ENCODE data around the gene LCT.
"Not testable (repeated sequence)": the region's sequence is repeated elsewhere in the genome, so short reads cannot be mapped to it uniquely, and the experiment has no call there.

The LCT gene

DNA sequence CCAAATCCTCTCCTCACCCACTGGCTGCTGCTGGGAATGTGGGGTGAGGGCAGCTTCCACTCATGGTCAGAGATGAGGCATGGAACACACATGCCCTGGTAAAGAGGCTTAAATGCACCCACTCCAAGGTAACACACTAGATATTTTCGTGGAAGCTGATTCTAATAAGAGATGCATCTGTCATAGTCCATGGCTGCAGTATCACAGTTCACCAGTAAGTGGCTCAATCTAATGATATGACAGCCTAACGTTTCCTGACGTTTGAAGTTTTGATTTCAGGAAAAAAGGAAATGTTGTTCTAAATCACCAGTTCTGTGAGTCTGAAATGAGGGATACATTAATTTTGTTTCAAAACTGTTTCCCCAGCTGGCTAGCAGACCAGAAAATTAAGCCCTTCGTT is 38.2 kb downstream of the LCT start:
- H3K4me3 ChIP-seq (ENCODE audit: low read length), result no peak overlapping the region
- H3K79me2 ChIP-seq (ENCODE audit: low read length), result no peaks in the 10 kb centered on the region
- TF ChIP-seq CTCF (IDR thresholded peaks at IDR 0.05; ENCODE audit: low read depth, low read length) (peak; percentile 17; the same call in 1 of the 2 replicates), EZH2phosphoT487 (IDR thresholded peaks at IDR 0.05; ENCODE audit: low read depth) (no peak)
- no peak overlapping the region for H3K27ac ChIP-seq (ENCODE audit: low read length)
- H3K36me3 ChIP-seq (replicated peaks; ENCODE audit: low read depth, low read length), result peaks cover 31% of the 10 kb centered on the region
- H3K4me2 ChIP-seq (ENCODE audit: low read length), result no peak overlapping the region
- 0 out of 2 replicates have a peak, but pooled peaks cover 5% of the 10 kb centered on the region for H3K9me3 ChIP-seq (ENCODE audit: insufficient read depth, low read length)
- no peaks in the 10 kb centered on the region for H4K20me1 ChIP-seq (ENCODE audit: insufficient read depth, low read length)
- no peaks in the 10 kb centered on the region for H3K27me3 ChIP-seq (ENCODE audit: low read depth, low read length)
- no peak overlapping the region for H2AFZ ChIP-seq (ENCODE audit: low read depth, low read length)
- 0 out of 2 replicates have a peak, but pooled peaks cover 4% of the 10 kb centered on the region for H3K4me1 ChIP-seq (ENCODE audit: low read length)
- H3K9ac ChIP-seq (ENCODE audit: low read length), result no peak overlapping the region

DNA sequence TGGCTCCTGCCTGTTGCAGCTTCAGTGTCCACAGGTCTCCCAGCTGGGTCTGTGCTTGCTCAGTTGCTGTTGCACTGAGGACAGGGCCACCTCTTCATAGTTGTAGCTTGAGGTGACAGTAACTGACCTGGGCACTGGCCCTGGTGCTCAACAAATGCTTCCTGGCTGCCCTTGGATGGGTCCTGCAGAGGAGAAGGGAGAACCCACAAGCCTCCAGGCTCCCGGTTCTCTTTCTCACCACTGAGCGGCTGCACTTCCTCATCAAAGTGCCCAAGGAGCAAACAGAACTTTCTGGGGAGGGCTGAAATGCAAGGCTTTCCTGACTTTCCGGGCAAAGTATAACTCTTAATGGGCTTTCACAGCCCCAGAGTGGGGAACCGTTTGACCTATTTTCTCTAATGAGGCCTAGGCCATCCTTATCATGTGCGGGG is 38.7 kb downstream of the LCT start:
- Histone ChIP-seq H3K36me3 (replicated peaks; ENCODE audit: low read depth, low read length) (peaks cover 27% of the 10 kb centered on the region), H3K27me3 (ENCODE audit: low read depth, low read length) (no peaks in the 10 kb centered on the region), H3K27ac (ENCODE audit: low read length) (no peak overlapping the region), H4K20me1 (ENCODE audit: insufficient read depth, low read length) (no peaks in the 10 kb centered on the region), H3K79me2 (ENCODE audit: low read length) (no peaks in the 10 kb centered on the region), H3K4me3 (ENCODE audit: low read length) (no peak overlapping the region), H2AFZ (ENCODE audit: low read depth, low read length) (no peak overlapping the region), H3K9ac (ENCODE audit: low read length) (no peak overlapping the region), H3K4me1 (ENCODE audit: low read length) (peaks cover 5% of the 10 kb centered on the region; the same call in 1 of the 2 replicates), H3K9me3 (ENCODE audit: insufficient read depth, low read length) (0 out of 2 replicates have a peak, but pooled peaks cover 5% of the 10 kb centered on the region), H3K4me2 (ENCODE audit: low read length) (no peak overlapping the region)
- TF ChIP-seq CTCF (IDR thresholded peaks at IDR 0.05; ENCODE audit: low read depth, low read length), result no peak
- TF ChIP-seq EZH2phosphoT487 (IDR thresholded peaks at IDR 0.05; ENCODE audit: low read depth), result no peak

GRCh38 chr2:135797497-135798274 is 39.3 kb downstream of the LCT start:
- TF ChIP-seq CTCF (IDR thresholded peaks at IDR 0.05; ENCODE audit: low read depth, low read length) (peak; percentile 95), EZH2phosphoT487 (IDR thresholded peaks at IDR 0.05; ENCODE audit: low read depth) (no peak)
- H3K9me3 ChIP-seq (ENCODE audit: insufficient read depth, low read length), result 0 out of 2 replicates have a peak, but pooled peaks cover 5% of the 10 kb centered on the region
- no peaks in the 10 kb centered on the region for H3K27me3 ChIP-seq (ENCODE audit: low read depth, low read length)
- no peak overlapping the region for H3K9ac ChIP-seq (ENCODE audit: low read length)
- 0 out of 2 replicates have a peak overlapping the region, but pooled peaks have one; percentile 14 for H3K4me2 ChIP-seq (ENCODE audit: low read length)
- peak overlapping the region; percentile 65; the same call in 1 of the 2 replicates for H2AFZ ChIP-seq (ENCODE audit: low read depth, low read length)
- peaks cover 27% of the 10 kb centered on the region for H3K36me3 ChIP-seq (replicated peaks; ENCODE audit: low read depth, low read length)
- H3K4me1 ChIP-seq (ENCODE audit: low read length), result peaks cover 11% of the 10 kb centered on the region
- no peaks in the 10 kb centered on the region for H4K20me1 ChIP-seq (ENCODE audit: insufficient read depth, low read length)
- no peak overlapping the region for H3K27ac ChIP-seq (ENCODE audit: low read length)
- no peaks in the 10 kb centered on the region for H3K79me2 ChIP-seq (ENCODE audit: low read length)
- no peak overlapping the region for H3K4me3 ChIP-seq (ENCODE audit: low read length)

- Histone ChIP-seq H3K27me3 (ENCODE audit: low read depth, low read length) (no peaks in the 10 kb centered on the region), H3K27ac (ENCODE audit: low read length) (no peak overlapping the region), H3K4me3 (ENCODE audit: low read length) (no peak overlapping the region), H3K36me3 (replicated peaks; ENCODE audit: low read depth, low read length) (peaks cover 17% of the 10 kb centered on the region), H3K79me2 (ENCODE audit: low read length) (no peaks in the 10 kb centered on the region), H3K4me2 (ENCODE audit: low read length) (no peak overlapping the region), H3K9ac (ENCODE audit: low read length) (no peak overlapping the region), H3K4me1 (ENCODE audit: low read length) (peaks cover 20% of the 10 kb centered on the region), H2AFZ (ENCODE audit: low read depth, low read length) (no peak overlapping the region), H3K9me3 (ENCODE audit: insufficient read depth, low read length) (no peaks in the 10 kb centered on the region), H4K20me1 (ENCODE audit: insufficient read depth, low read length) (no peaks in the 10 kb centered on the region)
- TF ChIP-seq EZH2phosphoT487 (IDR thresholded peaks at IDR 0.05; ENCODE audit: low read depth) (no peak), CTCF (IDR thresholded peaks at IDR 0.05; ENCODE audit: low read depth, low read length) (no peak)
Measured at GRCh38 chr2:135796606-135797005, 40.4 kb downstream of the LCT start.

DNA sequence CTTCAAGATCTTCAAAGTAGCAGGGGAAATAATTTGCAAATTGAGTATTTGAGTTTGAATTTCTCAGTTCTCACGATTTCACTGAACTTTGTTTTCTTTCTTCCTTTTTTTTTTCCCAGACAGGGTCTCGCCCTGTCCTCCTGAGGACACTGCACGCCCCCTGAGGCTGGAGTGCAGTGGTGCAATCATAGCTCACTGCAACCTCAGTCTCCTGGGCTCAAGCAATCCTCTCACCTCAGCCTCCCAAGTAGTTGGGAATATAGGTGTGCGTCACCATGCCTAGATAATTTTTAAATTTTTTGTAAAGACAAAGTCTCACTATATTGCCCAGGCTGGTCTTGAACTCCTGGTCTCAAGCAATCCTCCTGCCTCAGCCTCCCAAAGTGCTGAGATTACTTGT is 41.3 kb downstream of the LCT start:
- H3K9ac ChIP-seq (ENCODE audit: low read length); H3K4me2 ChIP-seq (ENCODE audit: low read length); H2AFZ ChIP-seq (ENCODE audit: low read depth, low read length): not testable (repeated sequence)

More for the DNA sequence above, 41.3 kb downstream of the LCT start:
- H3K9me3 ChIP-seq (ENCODE audit: insufficient read depth, low read length); H3K79me2 ChIP-seq (ENCODE audit: low read length); H3K4me3 ChIP-seq (ENCODE audit: low read length); H4K20me1 ChIP-seq (ENCODE audit: insufficient read depth, low read length); H3K27me3 ChIP-seq (ENCODE audit: low read depth, low read length); H3K27ac ChIP-seq (ENCODE audit: low read length): not testable (repeated sequence)
- H3K4me1 ChIP-seq (ENCODE audit: low read length), result peaks cover 20% of the 10 kb centered on the region
- peaks cover 11% of the 10 kb centered on the region for H3K36me3 ChIP-seq (replicated peaks; ENCODE audit: low read depth, low read length)
